RWPE1 (cell line): ENCODE data around the gene ANG.
"Not testable (repeated sequence)": the region's sequence is repeated elsewhere in the genome, so short reads cannot be mapped to it uniquely, and the experiment has no call there.

ENCODE experiments used
- CTCF ChIA-PET: fragments of 350-600 bp; sonication (Branson Sonifier 250); formaldehyde crosslinking; extraction: SDS; loops from one replicate; lab custom pipeline; 2021; lab: Yijun Ruan, JAX
- POLR2A ChIA-PET: fragments of 400-600 bp; formaldehyde crosslinking; extraction: SDS; loops from one replicate; lab custom pipeline; 2020; ENCODE audit warnings: antibody characterized with exemption; ENCODE audit not compliant: low non-redundant PET; lab: Yijun Ruan, JAX
- DNase-seq: peaks from one replicate; pipeline ENCODE4 v3.0.0; 2012; ENCODE audit warnings: low spot score
- H3K27ac ChIP-seq: fragments of 450-650 bp; 2 replicates; pipeline ENCODE4 v1.5.1; 2017
- CTCF ChIP-seq: fragments of 450-650 bp; conservative IDR thresholded peaks from 2 replicates; pipeline ENCODE4 v1.5.1; 2017; ENCODE audit warnings: low read depth, mild to moderate bottlenecking

Gene ANG

GRCh38 chr14:20732477-20732876 is 43.9 kb downstream of the ANG start:
- CTCF ChIA-PET, result interaction anchor here (0.5 kb wide), 1 partner anchor 1326 kb away, joined by 4 read pairs; no protein-coding TSS in a partner anchor
- TF ChIP-seq CTCF, result no peak
- DNase-seq, result no peak
- H3K27ac ChIP-seq, result no peak overlapping the region
- POLR2A ChIA-PET, result no interaction called here

GRCh38 chr14:20732979-20733635 is 44.5 kb downstream of the ANG start:
- TF ChIP-seq CTCF, result no peak
- ChIA-PET CTCF (interaction anchor here (0.5 kb wide), 1 partner anchor 1325 kb away, joined by 4 read pairs; no protein-coding TSS in a partner anchor), POLR2A (no interaction called here)
- no peak overlapping the region for H3K27ac ChIP-seq
- no peak for DNase-seq

GRCh38 chr14:20733684-20734429 is 45.3 kb downstream of the ANG start:
- POLR2A ChIA-PET, result no interaction called here
- no peak for DNase-seq
- TF ChIP-seq CTCF, result no peak
- H3K27ac ChIP-seq, result no peak overlapping the region
- CTCF ChIA-PET, result no interaction called here

GRCh38 chr14:20734430-20734806 is 45.9 kb downstream of the ANG start:
- POLR2A ChIA-PET, result no interaction called here
- DNase-seq, result no peak
- H3K27ac ChIP-seq, result no peak overlapping the region
- CTCF ChIA-PET, result no interaction called here
- TF ChIP-seq CTCF, result no peak

- H3K27ac ChIP-seq, CTCF ChIA-PET, DNase-seq, POLR2A ChIA-PET: not testable (repeated sequence)
Observed at GRCh38 chr14:20738292-20738691, 49.7 kb downstream of the ANG start.

GRCh38 chr14:20742132-20742531 is 53.6 kb downstream of the ANG start:
- H3K27ac ChIP-seq, result no peak overlapping the region
- CTCF ChIA-PET, result no interaction called here
- no peak for DNase-seq
- POLR2A ChIA-PET, result no interaction called here
- TF ChIP-seq CTCF, result no peak

GRCh38 chr14:20743556-20743955 is 55.0 kb downstream of the ANG start:
- ChIA-PET POLR2A (no interaction called here), CTCF (no interaction called here)
- no peak overlapping the region for H3K27ac ChIP-seq
- no peak for DNase-seq
- TF ChIP-seq CTCF, result no peak
